Right lobe of liver (tissue), 4 donors: ENCODE measurements around the gene TMEM255B.

Experiments
- POLR2A ChIP-seq: fragments of 450-650 bp; IDR thresholded peaks from one replicate; pipeline ENCODE4 v1.6.1; 2017; ENCODE audit warnings: antibody characterized with exemption, mild to moderate bottlenecking
- TF ChIP-seq, protein P1 (sequence below), 4 donors: fragments of 200-600 bp in 3 of 4; fragments of 450-650 bp in 1 of 4; IDR thresholded peaks; one replicate each; pipeline versions ENCODE4 v1.5.1 to v1.8.0; 2016 to 2022; ENCODE audit warnings: antibody characterized with exemption in 4 of 4, mild to moderate bottlenecking in 2 of 4
- donor health status: DM: no; HTN: no; CAD: no.
- donor health status: DM: no; HTN: no; CAD: no.
- donor health status: DM: no; HTN: yes; CAD: no.

DNA sequence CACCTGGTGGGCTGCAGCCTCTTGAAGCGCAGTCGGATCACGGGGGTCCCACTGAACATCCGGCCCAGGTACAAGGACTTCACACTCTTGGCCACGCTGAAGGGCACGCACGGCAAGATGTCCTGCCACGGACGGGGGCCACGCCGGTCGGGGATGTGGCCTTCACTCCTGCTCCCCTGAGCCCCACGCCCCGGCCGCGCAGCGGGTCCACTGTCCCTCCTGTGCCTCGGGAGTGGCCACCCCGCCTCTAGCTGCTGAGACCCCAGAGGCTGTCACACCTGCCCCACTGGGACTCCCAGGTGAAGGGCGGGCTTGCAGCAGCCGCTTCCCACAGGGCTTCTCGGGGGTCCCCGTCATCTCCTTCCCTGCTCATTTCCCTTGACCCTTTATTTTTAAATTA lies 73.6 kb downstream of the TMEM255B start:
- TF ChIP-seq, protein P1, sequence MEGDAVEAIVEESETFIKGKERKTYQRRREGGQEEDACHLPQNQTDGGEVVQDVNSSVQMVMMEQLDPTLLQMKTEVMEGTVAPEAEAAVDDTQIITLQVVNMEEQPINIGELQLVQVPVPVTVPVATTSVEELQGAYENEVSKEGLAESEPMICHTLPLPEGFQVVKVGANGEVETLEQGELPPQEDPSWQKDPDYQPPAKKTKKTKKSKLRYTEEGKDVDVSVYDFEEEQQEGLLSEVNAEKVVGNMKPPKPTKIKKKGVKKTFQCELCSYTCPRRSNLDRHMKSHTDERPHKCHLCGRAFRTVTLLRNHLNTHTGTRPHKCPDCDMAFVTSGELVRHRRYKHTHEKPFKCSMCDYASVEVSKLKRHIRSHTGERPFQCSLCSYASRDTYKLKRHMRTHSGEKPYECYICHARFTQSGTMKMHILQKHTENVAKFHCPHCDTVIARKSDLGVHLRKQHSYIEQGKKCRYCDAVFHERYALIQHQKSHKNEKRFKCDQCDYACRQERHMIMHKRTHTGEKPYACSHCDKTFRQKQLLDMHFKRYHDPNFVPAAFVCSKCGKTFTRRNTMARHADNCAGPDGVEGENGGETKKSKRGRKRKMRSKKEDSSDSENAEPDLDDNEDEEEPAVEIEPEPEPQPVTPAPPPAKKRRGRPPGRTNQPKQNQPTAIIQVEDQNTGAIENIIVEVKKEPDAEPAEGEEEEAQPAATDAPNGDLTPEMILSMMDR (IDR thresholded peaks at IDR 0.05), result no peak
- TF ChIP-seq POLR2A, result no peak
